Smooth muscle cell (in vitro differentiated cells): ENCODE measurements around the gene ARL6IP5. TPM values are rescaled to one million over a fixed set of nuclear protein-coding genes. Genes with fewer than 3 reads are reported as not detected.

Source experiments
- DNase-seq: peaks from one replicate; lab custom pipeline; 2025; ENCODE audit not compliant: unreplicated experiment; lab: John Stamatoyannopoulos, UW
- H2AFZ ChIP-seq: fragments of 200-600 bp; sonication (generic); 2 replicates; pipeline ENCODE4 v1.6.0; 2016; ENCODE audit warnings: antibody characterized with exemption, low read depth, mild to moderate bottlenecking
- H3F3A ChIP-seq: fragments of 200-600 bp; sonication (generic); 2 replicates; pipeline ENCODE4 v1.6.0; 2017; ENCODE audit warnings: antibody characterized with exemption, low read depth
- H3K27ac ChIP-seq: fragments of 200-600 bp; sonication (generic); 2 replicates; pipeline ENCODE4 v1.5.1; 2016; ENCODE audit warnings: low read depth, mild to moderate bottlenecking
- H3K27me3 ChIP-seq: fragments of 200-600 bp; sonication (generic); 2 replicates; pipeline ENCODE4 v1.6.1; 2016; ENCODE audit warnings: low read depth, mild to moderate bottlenecking
- H3K36me3 ChIP-seq: fragments of 200-600 bp; sonication (generic); 2 replicates; pipeline ENCODE4 v1.5.1; 2016; ENCODE audit warnings: low read depth
- H3K4me1 ChIP-seq: fragments of 200-600 bp; sonication (generic); 2 replicates; pipeline ENCODE4 v1.5.1; 2016; ENCODE audit warnings: low read depth
- H3K4me2 ChIP-seq: fragments of 200-600 bp; sonication (generic); 2 replicates; pipeline ENCODE4 v1.6.0; 2016; ENCODE audit warnings: mild to moderate bottlenecking
- H3K4me3 ChIP-seq: fragments of 200-600 bp; sonication (generic); 2 replicates; pipeline ENCODE4 v1.5.1; 2016; ENCODE audit warnings: mild to moderate bottlenecking
- H3K79me2 ChIP-seq: fragments of 200-600 bp; sonication (generic); 2 replicates; pipeline ENCODE4 v1.6.0; 2016; ENCODE audit warnings: low read depth, mild to moderate bottlenecking
- H3K9ac ChIP-seq: fragments of 200-600 bp; sonication (generic); 2 replicates; pipeline ENCODE4 v1.6.0; 2016; ENCODE audit warnings: low read depth
- H3K9me3 ChIP-seq: fragments of 200-600 bp; sonication (generic); replicated peaks from 2 replicates; pipeline ENCODE4 v1.5.1; 2016; ENCODE audit warnings: low read depth
- H4K20me1 ChIP-seq: fragments of 200-600 bp; sonication (generic); 2 replicates; pipeline ENCODE4 v1.6.0; 2016; ENCODE audit warnings: low read depth
- WGBS: methylation state at CpG from one replicate; pipeline ENCODE4 v1.1.7; 2016; ENCODE audit warnings: low lambda C conversion rate; 5-methylcytosine and 5-hydroxymethylcytosine counted together
- polyA plus RNA-seq: library from polyadenylated mRNA; unstranded; fragments of >200 nt; fragmentation: Nextera tagmentation; extraction: Ambion mirVana; gene quantifications from 2 replicates; pipeline ENCODE4 v1.2.1, GENCODE V29; 2016
- total RNA-seq: library from RNA; depleted of rRNA; stranded (reverse); fragments of >200 nt; gene quantifications from 2 replicates; pipeline ENCODE4 v1.2.3, GENCODE V29; 2014
- TF ChIP-seq, protein P1 (sequence below): fragments of 200-600 bp; sonication (generic); IDR thresholded peaks from 2 replicates; pipeline ENCODE4 v1.5.1; 2017; ENCODE audit warnings: borderline replicate concordance, mild to moderate bottlenecking, antibody characterized with exemption; ENCODE audit not compliant: insufficient read depth, poor library complexity, severe bottlenecking

Gene ARL6IP5
- total and polyA plus RNA-seq, 2 experiments from 2014 or later: 73.9 to 83.9 TPM

DNA sequence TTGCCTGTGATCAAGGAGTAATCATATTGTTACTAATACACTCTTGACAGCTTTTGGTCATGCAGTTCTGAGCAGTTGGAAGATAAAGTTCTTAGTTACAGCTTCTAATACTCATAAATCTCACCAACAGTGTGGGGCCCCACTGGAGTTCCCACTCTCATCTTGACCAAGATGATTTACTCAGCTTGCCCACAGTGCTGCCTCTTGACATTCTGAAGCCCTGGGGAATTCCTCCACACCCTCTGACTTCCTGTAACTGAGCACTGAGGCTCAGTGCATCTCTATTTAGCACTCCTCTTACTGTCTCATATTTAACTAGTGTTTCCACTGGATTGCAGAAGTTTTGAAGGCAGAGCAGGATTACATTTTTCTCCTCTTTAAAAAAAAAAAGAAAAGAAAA lies 1.9 kb upstream of the ARL6IP5 start:
- peak; percentile 2 for DNase-seq
- H3K27ac ChIP-seq: peak overlapping the region; percentile 92
- no peak overlapping the region for H3K9ac ChIP-seq
- peaks cover 30% of the 10 kb centered on the region for H3F3A ChIP-seq
- H3K9me3 ChIP-seq: no peaks in the 10 kb centered on the region
- H4K20me1 ChIP-seq: peaks cover 25% of the 10 kb centered on the region
- H3K27me3 ChIP-seq: no peaks in the 10 kb centered on the region
- H3K4me1 ChIP-seq: peaks cover 50% of the 10 kb centered on the region
- H3K4me2 ChIP-seq: peak overlapping the region; percentile 76
- no peak overlapping the region for H2AFZ ChIP-seq
- TF ChIP-seq, protein P1, sequence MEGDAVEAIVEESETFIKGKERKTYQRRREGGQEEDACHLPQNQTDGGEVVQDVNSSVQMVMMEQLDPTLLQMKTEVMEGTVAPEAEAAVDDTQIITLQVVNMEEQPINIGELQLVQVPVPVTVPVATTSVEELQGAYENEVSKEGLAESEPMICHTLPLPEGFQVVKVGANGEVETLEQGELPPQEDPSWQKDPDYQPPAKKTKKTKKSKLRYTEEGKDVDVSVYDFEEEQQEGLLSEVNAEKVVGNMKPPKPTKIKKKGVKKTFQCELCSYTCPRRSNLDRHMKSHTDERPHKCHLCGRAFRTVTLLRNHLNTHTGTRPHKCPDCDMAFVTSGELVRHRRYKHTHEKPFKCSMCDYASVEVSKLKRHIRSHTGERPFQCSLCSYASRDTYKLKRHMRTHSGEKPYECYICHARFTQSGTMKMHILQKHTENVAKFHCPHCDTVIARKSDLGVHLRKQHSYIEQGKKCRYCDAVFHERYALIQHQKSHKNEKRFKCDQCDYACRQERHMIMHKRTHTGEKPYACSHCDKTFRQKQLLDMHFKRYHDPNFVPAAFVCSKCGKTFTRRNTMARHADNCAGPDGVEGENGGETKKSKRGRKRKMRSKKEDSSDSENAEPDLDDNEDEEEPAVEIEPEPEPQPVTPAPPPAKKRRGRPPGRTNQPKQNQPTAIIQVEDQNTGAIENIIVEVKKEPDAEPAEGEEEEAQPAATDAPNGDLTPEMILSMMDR: no peak
- peaks cover 35% of the 10 kb centered on the region for H3K79me2 ChIP-seq
- no peak overlapping the region for H3K4me3 ChIP-seq
- no peaks in the 10 kb centered on the region for H3K36me3 ChIP-seq

DNA sequence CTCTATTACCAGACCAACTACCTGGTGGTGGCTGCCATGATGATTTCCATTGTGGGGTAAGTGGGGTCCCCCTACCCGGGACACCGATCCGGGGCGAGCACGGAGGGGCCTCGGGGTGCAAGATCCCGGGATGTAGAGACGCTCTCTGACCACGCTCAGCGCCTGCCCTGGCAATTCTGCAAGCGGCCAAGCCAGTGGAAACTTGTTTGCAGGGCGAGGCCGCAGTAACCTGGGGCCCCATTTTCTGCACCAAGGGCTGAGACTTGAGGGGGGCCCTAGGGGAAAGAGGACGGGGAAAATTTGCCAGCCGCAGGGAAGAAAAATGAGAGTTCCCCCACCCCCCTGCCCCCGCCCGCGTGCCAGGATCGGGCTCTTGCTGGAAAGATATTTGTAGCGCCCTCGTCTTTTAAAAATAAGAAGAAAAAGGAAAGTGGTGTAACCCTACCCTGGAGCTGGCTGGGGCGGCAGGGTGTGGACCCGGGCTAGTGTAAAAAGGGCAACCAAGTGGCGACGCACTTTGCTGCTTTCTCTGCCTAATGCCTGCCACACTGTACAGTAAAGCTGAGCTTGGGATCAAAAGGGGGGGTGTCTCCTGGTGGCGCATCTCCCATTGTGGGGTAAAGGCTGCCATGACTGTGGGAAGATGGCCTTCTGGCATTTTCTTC lies 563 bp downstream of the ARL6IP5 start:
- under 1% methylated on average over 24 of the region's 26 CpGs for WGBS
- Histone ChIP-seq H3K27me3 (no peaks in the 10 kb centered on the region), H3K36me3 (no peaks in the 10 kb centered on the region), H3K79me2 (peaks cover 26% of the 10 kb centered on the region), H4K20me1 (peaks cover 32% of the 10 kb centered on the region), H3K4me1 (peaks cover 49% of the 10 kb centered on the region), H3K4me2 (peak overlapping the region; percentile 92), H3K9me3 (no peaks in the 10 kb centered on the region), H3F3A (peaks cover 30% of the 10 kb centered on the region), H3K27ac (peak overlapping the region; percentile 92), H3K9ac (peak overlapping the region; percentile 81), H3K4me3 (peak overlapping the region; percentile 91), H2AFZ (peak overlapping the region; percentile 95)
- TF ChIP-seq, protein P1: no peak
- peak; percentile 29 for DNase-seq

DNA sequence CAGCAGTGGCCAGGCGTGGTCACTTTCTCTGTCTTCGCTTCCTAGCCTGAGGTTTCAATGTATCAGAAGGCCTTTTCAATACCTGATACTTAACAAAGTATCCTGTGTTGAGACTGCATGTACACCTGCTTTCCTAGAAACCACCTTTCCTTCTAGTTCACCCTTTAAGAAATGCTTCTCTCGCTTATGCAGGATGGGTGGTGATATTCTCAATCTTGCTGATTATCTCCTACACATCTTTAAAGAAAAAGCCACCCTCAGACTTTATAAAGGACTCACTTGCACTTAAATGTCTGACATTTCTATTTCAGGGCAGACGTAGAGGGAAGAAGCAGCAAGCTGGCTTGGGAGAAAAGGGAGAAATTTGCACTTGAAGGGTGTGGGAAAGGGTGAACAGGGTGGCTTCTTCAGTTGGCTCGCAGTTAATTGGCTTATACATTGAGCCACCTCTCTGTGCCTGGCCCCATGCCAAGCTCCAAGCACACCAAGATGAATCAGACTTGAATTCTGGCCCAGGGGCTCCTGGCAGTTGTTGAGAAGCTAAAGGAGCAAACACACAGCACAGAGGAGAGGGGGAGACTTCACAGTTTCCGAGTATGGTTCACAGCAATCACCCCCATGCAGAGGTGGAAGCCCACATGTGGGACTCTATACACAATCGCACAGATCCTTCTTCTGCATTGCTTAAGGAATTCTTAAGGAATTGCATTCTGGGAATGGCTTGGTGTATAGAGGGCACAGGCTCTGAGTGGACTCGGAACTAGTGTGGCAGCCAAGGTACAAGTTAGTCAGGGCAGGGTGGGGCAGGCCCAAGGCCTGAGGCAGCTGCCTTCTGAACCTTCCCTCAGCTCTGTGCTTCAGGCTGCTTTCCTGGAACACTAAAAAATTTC lies 1.3 kb downstream of the ARL6IP5 start:
- Histone ChIP-seq H3K9me3 (no peaks in the 10 kb centered on the region), H3K4me3 (peak overlapping the region; percentile 91), H3K4me1 (peaks cover 45% of the 10 kb centered on the region), H3K9ac (peak overlapping the region; percentile 81), H4K20me1 (peaks cover 40% of the 10 kb centered on the region), H3K79me2 (peaks cover 32% of the 10 kb centered on the region), H3K36me3 (no peaks in the 10 kb centered on the region), H2AFZ (peak overlapping the region; percentile 95), H3K27me3 (no peaks in the 10 kb centered on the region), H3F3A (peaks cover 30% of the 10 kb centered on the region), H3K27ac (peak overlapping the region; percentile 92), H3K4me2 (peak overlapping the region; percentile 92)
- TF ChIP-seq, protein P1: no peak
- peak; percentile 22 for DNase-seq
- 24% methylated on average over 8 of the region's 8 CpGs for whole genome bisulfite sequencing
